ENCODE results near the gene RAB33B. TPM values are rescaled to one million over a fixed set of nuclear protein-coding genes. Genes with fewer than 3 reads are reported as not detected.

RAB33B gene
- total RNA-seq, 1 donor from 2014 or later, result 7.2 TPM

GRCh38 chr4:139470997-139471665 lies 17.2 kb downstream of the RAB33B start:
- Mint-ChIP-seq H3K27ac (peak overlapping the region; percentile 41), H3K4me1 (peaks cover 30% of the 10 kb centered on the region), H3K36me3 (ENCODE audit: low read depth) (peaks cover 34% of the 10 kb centered on the region), H3K27me3 (no peaks in the 10 kb centered on the region), H3K4me3 (no peak overlapping the region), H3K9me3 (peaks cover 14% of the 10 kb centered on the region)
- intact Hi-C loops (cut with micrococcal nuclease), result loop anchor here (2.0 kb wide), 1 partner anchor 16 kb away; the partner anchor contains the start of gene RAB33B
- POLR2A ChIA-PET, result interaction anchor here (0.6 kb wide), 1 partner anchor 269 kb away, joined by 3 read pairs; no protein-coding TSS in a partner anchor
- TF ChIP-seq, protein P1, sequence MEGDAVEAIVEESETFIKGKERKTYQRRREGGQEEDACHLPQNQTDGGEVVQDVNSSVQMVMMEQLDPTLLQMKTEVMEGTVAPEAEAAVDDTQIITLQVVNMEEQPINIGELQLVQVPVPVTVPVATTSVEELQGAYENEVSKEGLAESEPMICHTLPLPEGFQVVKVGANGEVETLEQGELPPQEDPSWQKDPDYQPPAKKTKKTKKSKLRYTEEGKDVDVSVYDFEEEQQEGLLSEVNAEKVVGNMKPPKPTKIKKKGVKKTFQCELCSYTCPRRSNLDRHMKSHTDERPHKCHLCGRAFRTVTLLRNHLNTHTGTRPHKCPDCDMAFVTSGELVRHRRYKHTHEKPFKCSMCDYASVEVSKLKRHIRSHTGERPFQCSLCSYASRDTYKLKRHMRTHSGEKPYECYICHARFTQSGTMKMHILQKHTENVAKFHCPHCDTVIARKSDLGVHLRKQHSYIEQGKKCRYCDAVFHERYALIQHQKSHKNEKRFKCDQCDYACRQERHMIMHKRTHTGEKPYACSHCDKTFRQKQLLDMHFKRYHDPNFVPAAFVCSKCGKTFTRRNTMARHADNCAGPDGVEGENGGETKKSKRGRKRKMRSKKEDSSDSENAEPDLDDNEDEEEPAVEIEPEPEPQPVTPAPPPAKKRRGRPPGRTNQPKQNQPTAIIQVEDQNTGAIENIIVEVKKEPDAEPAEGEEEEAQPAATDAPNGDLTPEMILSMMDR (IDR thresholded peaks at IDR 0.05), result no peak
- peak; percentile 56 for ATAC-seq (ENCODE audit: low read depth)
- DNase-seq, result no peak
- CTCF ChIA-PET, result interaction anchor here (0.6 kb wide), 1 partner anchor 55 kb away, joined by 3 read pairs; no protein-coding TSS in a partner anchor

DNA sequence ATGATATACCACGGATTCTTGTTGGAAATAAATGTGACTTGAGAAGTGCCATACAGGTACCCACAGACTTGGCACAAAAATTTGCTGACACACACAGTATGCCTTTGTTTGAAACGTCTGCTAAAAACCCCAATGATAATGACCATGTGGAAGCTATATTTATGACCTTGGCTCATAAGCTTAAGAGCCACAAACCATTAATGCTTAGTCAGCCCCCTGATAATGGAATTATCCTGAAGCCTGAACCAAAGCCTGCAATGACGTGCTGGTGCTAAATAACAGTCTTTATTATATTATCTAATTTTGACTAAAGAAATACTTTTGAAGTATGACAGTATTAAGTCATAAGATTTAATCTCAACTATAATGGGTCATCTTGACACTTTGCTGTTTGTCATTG lies 18.9 kb downstream of the RAB33B start:
- Mint-ChIP-seq H3K27ac (no peak overlapping the region), H3K4me3 (no peak overlapping the region), H3K9me3 (peaks cover 13% of the 10 kb centered on the region), H3K27me3 (no peaks in the 10 kb centered on the region), H3K4me1 (peaks cover 29% of the 10 kb centered on the region), H3K36me3 (ENCODE audit: low read depth) (peaks cover 36% of the 10 kb centered on the region)
- TF ChIP-seq, protein P1 (IDR thresholded peaks at IDR 0.05), result no peak
- intact Hi-C loops (cut with micrococcal nuclease), result no loop called here
- ChIA-PET CTCF (no interaction called here), POLR2A (no interaction called here)
- DNase-seq, result no peak
- ATAC-seq (ENCODE audit: low read depth), result no peak

- TF ChIP-seq, protein P1 (IDR thresholded peaks at IDR 0.05), result no peak
- Mint-ChIP-seq H3K9me3 (peaks cover 3% of the 10 kb centered on the region), H3K4me1 (peaks cover 6% of the 10 kb centered on the region), H3K27ac (no peak overlapping the region), H3K36me3 (ENCODE audit: low read depth) (peaks cover 27% of the 10 kb centered on the region), H3K27me3 (no peaks in the 10 kb centered on the region), H3K4me3 (no peak overlapping the region)
- ChIA-PET CTCF (no interaction called here), POLR2A (no interaction called here)
- DNase-seq (no peak), ATAC-seq (ENCODE audit: low read depth) (no peak)
- intact Hi-C loops (cut with micrococcal nuclease), result no loop called here
Measured at GRCh38 chr4:139476363-139476762, 22.4 kb downstream of the RAB33B start.

DNA sequence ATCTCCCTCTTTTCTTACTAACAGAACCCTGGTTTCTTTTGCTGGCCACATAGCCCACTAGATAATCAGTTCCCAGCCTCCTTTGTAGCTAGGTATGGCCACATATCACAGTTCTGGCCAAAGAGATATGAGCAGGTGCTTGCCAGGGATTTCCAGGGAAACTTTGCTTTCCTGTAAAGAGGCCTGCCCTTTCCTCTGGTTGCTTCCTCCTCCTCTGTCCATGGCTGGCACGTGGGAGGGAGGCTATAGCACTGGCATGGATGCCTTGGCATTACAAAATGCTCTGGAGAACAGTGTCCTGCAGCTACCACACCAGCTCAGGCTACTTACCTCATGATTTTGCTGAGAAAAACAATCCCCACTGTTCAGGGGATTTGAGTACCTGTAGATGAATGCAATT lies 27.5 kb downstream of the RAB33B start:
- H3K4me1 Mint-ChIP-seq, result no peaks in the 10 kb centered on the region
- no peak for DNase-seq
- ChIA-PET POLR2A (no interaction called here), CTCF (no interaction called here)
- ATAC-seq (ENCODE audit: low read depth), result no peak
- no peaks in the 10 kb centered on the region for H3K27me3 Mint-ChIP-seq
- H3K27ac Mint-ChIP-seq, result no peak overlapping the region
- no peaks in the 10 kb centered on the region for H3K9me3 Mint-ChIP-seq
- intact Hi-C loops (cut with micrococcal nuclease), result no loop called here
- TF ChIP-seq, protein P1 (IDR thresholded peaks at IDR 0.05), result no peak
- no peak overlapping the region for H3K4me3 Mint-ChIP-seq
- H3K36me3 Mint-ChIP-seq (ENCODE audit: low read depth), result peaks cover 5% of the 10 kb centered on the region

- H3K9me3 Mint-ChIP-seq, result no peaks in the 10 kb centered on the region
- H3K27ac Mint-ChIP-seq, result no peak overlapping the region
- no peaks in the 10 kb centered on the region for H3K4me1 Mint-ChIP-seq
- no peak for ATAC-seq (ENCODE audit: low read depth)
- TF ChIP-seq, protein P1 (IDR thresholded peaks at IDR 0.05), result no peak
- peaks cover 1% of the 10 kb centered on the region for H3K36me3 Mint-ChIP-seq (ENCODE audit: low read depth)
- POLR2A ChIA-PET, result no interaction called here
- no peak overlapping the region for H3K4me3 Mint-ChIP-seq
- DNase-seq, result no peak
- intact Hi-C loops (cut with micrococcal nuclease), result no loop called here
- CTCF ChIA-PET, result no interaction called here
- H3K27me3 Mint-ChIP-seq, result no peaks in the 10 kb centered on the region
Measured at GRCh38 chr4:139483000-139483399, 29.1 kb downstream of the RAB33B start.

All from activated B cell treated with CpG ODN at 0.5 μM for 24 hours (primary cell).